Panc1 (cell line): Measurements from ENCODE around the gene SCYL3. TPM values are rescaled to one million over a fixed set of nuclear protein-coding genes. Genes with fewer than 3 reads are reported as not detected.

Source experiments
- ATAC-seq: fragments of 200-7000 bp; cut with Tn5 transposase; 2 replicates; pipeline ENCODE4 v1.9.1; 2020; ENCODE audit warnings: mild to moderate bottlenecking, moderate library complexity
- BruUV-seq: library from RNA; stranded (reverse); fragments of 400-500 nt; replicated peaks from 2 replicates; lab custom pipeline; 2021; lab: Mats Ljungman, UMichigan
- CTCF ChIA-PET: fragments of 300-600 bp; sonication (Branson Sonifier 250); formaldehyde crosslinking; loops from one replicate; lab custom pipeline; 2022; ENCODE audit warnings: antibody characterized with exemption; lab: Charles Lee
- POLR2A ChIA-PET: fragments of 300-600 bp; sonication (Branson Sonifier 250); formaldehyde crosslinking; loops from one replicate; lab custom pipeline; 2022; ENCODE audit warnings: antibody characterized with exemption; lab: Charles Lee
- DNase-seq: peaks from one replicate; pipeline ENCODE4 v3.0.0-alpha.2; 2010; ENCODE audit warnings: low read depth, low spot score
- H3K27ac ChIP-seq: 2 replicates; pipeline ENCODE4 v1.5.1; 2011; ENCODE audit warnings: mild to moderate bottlenecking, low read length, inconsistent platforms
- H3K27me3 ChIP-seq: fragments of 200-500 bp; sonication (Bioruptor generic); 2 replicates; pipeline ENCODE4 v1.6.0; 2014; ENCODE audit warnings: low read length, inconsistent platforms; ENCODE audit not compliant: control insufficient read depth, insufficient read depth
- H3K36me3 ChIP-seq: fragments of 200-500 bp; sonication (Bioruptor generic); 2 replicates; pipeline ENCODE4 v1.5.1; 2014; ENCODE audit warnings: inconsistent platforms, mild to moderate bottlenecking, low read length, moderate library complexity; ENCODE audit not compliant: control insufficient read depth, insufficient read depth
- H3K4me1 ChIP-seq: 2 replicates; pipeline ENCODE4 v1.5.1; 2011; ENCODE audit warnings: inconsistent platforms, mild to moderate bottlenecking, low read length, moderate library complexity; ENCODE audit not compliant: control insufficient read depth, insufficient read depth
- H3K4me3 ChIP-seq, 2 experiments: 2 replicates each; pipeline ENCODE4 v1.5.1; 2011 to 2012; ENCODE audit warnings: low read depth in 2 of 2, low read length in 2 of 2, mild to moderate bottlenecking in 2 of 2, inconsistent platforms in 1 of 2, moderate library complexity in 1 of 2
- H3K9me3 ChIP-seq: fragments of 200-500 bp; sonication (Bioruptor generic); 2 replicates; pipeline ENCODE4 v1.5.1; 2014; ENCODE audit warnings: low read depth, mild to moderate bottlenecking, inconsistent platforms, low read length, moderate library complexity; ENCODE audit not compliant: control insufficient read depth, insufficient read depth
- POLR2AphosphoS5 ChIP-seq: IDR thresholded peaks from 2 replicates; pipeline ENCODE4 v1.6.1; 2012; ENCODE audit warnings: mild to moderate bottlenecking, low read depth, low read length, moderate library complexity
- SIN3A ChIP-seq: IDR thresholded peaks from 2 replicates; pipeline ENCODE4 v1.6.1; 2012; ENCODE audit warnings: low read depth, mild to moderate bottlenecking, low read length, moderate library complexity, borderline replicate concordance; ENCODE audit not compliant: insufficient read depth
- TCF7L2 ChIP-seq: IDR thresholded peaks from 2 replicates; pipeline ENCODE4 v1.6.1; 2011; ENCODE audit warnings: mild to moderate bottlenecking, low read depth, low read length, inconsistent platforms
- in situ Hi-C: cut with HindIII; loops from 2 replicates; pipeline ENCODE4 v1.10.0; 2016; ENCODE audit warnings: low sequenced_read_pairs, low pct_unique_long_range_greater_than_20kb
- intact Hi-C: fragments of 100-400 bp; cut with micrococcal nuclease; formaldehyde crosslinking; loops from one replicate; pipeline ENCODE4 v1.10.0; 2022; ENCODE audit not compliant: unreplicated experiment
- total RNA-seq: library from RNA; stranded (reverse); gene quantifications from one replicate; pipeline ENCODE4 v1.2.1, GENCODE V29; 2021; ENCODE audit not compliant: unreplicated experiment
- TF ChIP-seq, protein P1 (sequence below): fragments of 450-650 bp; IDR thresholded peaks from 2 replicates; pipeline ENCODE4 v1.5.1; 2017; ENCODE audit warnings: mild to moderate bottlenecking
- TF ChIP-seq, protein P2 (sequence below), 2 experiments: IDR thresholded peaks; 2 replicates each; pipeline ENCODE4 v1.6.1; 2011 to 2012; ENCODE audit warnings: low read depth in 2 of 2, control low read depth in 1 of 2, low read length in 1 of 2, mild to moderate bottlenecking in 1 of 2, moderate library complexity in 1 of 2; ENCODE audit not compliant: insufficient read depth in 1 of 2

The SCYL3 gene
- total RNA-seq, 1 experiment from 2014 or later: 7.8 TPM

DNA sequence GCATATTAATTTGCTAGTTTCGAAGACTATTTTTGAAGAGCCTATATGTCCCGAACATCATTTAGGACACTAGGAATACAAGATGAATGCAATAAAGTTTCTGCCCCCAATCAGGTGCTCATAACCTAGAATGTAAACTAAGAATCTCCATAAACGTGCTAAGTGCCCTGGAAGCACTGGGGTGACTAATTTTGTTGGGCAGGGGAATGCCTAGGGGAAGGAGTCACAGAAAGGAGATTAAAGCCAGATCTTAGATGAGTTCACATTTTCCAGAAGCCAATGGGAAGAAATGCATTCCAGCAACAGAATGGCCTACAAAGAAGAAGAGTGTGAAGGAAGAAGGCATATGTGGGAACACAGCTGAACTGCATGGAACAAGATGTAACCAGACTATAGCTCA lies 19.5 kb downstream of the SCYL3 start:
- intact Hi-C loops (no loop called here), in situ Hi-C loops (no loop called here)
- Histone ChIP-seq H3K27me3 (no peaks in the 10 kb centered on the region), H3K9me3 (no peaks in the 10 kb centered on the region), H3K4me3 (no peak overlapping the region), H3K36me3 (peaks cover 22% of the 10 kb centered on the region), H3K4me1 (no peaks in the 10 kb centered on the region), H3K27ac (no peak overlapping the region)
- ATAC-seq (no peak), DNase-seq (no peak)
- TF ChIP-seq TCF7L2 (no peak), POLR2AphosphoS5 (no peak), SIN3A (no peak)
- TF ChIP-seq, protein P1, sequence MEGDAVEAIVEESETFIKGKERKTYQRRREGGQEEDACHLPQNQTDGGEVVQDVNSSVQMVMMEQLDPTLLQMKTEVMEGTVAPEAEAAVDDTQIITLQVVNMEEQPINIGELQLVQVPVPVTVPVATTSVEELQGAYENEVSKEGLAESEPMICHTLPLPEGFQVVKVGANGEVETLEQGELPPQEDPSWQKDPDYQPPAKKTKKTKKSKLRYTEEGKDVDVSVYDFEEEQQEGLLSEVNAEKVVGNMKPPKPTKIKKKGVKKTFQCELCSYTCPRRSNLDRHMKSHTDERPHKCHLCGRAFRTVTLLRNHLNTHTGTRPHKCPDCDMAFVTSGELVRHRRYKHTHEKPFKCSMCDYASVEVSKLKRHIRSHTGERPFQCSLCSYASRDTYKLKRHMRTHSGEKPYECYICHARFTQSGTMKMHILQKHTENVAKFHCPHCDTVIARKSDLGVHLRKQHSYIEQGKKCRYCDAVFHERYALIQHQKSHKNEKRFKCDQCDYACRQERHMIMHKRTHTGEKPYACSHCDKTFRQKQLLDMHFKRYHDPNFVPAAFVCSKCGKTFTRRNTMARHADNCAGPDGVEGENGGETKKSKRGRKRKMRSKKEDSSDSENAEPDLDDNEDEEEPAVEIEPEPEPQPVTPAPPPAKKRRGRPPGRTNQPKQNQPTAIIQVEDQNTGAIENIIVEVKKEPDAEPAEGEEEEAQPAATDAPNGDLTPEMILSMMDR: no peak
- TF ChIP-seq, protein P2, sequence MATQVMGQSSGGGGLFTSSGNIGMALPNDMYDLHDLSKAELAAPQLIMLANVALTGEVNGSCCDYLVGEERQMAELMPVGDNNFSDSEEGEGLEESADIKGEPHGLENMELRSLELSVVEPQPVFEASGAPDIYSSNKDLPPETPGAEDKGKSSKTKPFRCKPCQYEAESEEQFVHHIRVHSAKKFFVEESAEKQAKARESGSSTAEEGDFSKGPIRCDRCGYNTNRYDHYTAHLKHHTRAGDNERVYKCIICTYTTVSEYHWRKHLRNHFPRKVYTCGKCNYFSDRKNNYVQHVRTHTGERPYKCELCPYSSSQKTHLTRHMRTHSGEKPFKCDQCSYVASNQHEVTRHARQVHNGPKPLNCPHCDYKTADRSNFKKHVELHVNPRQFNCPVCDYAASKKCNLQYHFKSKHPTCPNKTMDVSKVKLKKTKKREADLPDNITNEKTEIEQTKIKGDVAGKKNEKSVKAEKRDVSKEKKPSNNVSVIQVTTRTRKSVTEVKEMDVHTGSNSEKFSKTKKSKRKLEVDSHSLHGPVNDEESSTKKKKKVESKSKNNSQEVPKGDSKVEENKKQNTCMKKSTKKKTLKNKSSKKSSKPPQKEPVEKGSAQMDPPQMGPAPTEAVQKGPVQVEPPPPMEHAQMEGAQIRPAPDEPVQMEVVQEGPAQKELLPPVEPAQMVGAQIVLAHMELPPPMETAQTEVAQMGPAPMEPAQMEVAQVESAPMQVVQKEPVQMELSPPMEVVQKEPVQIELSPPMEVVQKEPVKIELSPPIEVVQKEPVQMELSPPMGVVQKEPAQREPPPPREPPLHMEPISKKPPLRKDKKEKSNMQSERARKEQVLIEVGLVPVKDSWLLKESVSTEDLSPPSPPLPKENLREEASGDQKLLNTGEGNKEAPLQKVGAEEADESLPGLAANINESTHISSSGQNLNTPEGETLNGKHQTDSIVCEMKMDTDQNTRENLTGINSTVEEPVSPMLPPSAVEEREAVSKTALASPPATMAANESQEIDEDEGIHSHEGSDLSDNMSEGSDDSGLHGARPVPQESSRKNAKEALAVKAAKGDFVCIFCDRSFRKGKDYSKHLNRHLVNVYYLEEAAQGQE (IDR thresholded peaks at IDR 0.05; ENCODE audit: insufficient read depth in 1 of 2, low read depth in 2 of 2, low read length in 1 of 2): no peak
- no TSS peak for BruUV-seq
- POLR2A ChIA-PET: no interaction called here
- CTCF ChIA-PET: no interaction called here

DNA sequence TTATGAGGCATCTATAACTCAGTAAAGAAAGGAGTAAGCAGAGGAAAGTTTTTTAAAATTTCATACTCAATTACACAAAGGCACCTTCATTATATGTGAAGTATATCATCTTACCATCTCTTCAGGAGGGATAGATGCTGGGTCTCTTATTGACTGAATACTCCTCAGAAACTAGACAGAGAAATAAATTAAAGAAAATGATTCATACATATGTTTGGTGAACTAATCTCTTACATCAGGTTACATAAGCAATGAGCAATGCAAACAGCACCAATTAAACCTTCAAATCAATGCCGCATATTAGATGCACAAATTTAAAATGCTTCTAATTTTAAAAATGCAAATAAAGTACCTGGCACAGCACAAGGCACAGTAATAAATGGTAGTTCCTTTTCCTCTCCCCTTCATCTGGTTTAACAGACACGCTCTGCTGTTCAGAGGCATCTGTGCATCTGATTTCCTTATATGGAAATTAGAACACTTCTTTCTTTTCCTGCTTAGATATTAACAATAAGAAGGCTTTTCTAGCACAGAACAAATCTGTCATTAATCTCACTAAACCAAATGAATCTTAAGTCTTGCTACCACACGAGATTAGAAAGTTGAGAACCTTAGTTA lies 20.0 kb downstream of the SCYL3 start:
- in situ Hi-C loops: no loop called here
- no peaks in the 10 kb centered on the region for H3K4me1 ChIP-seq
- TF ChIP-seq, protein P1: no peak
- TF ChIP-seq SIN3A (no peak), TCF7L2 (no peak), POLR2AphosphoS5 (no peak)
- TF ChIP-seq, protein P2 (IDR thresholded peaks at IDR 0.05; ENCODE audit: insufficient read depth in 1 of 2, low read depth in 2 of 2, low read length in 1 of 2): no peak
- H3K9me3 ChIP-seq: no peaks in the 10 kb centered on the region
- H3K27me3 ChIP-seq: no peaks in the 10 kb centered on the region
- intact Hi-C loops: no loop called here
- H3K4me3 ChIP-seq: no peak overlapping the region
- no peak overlapping the region for H3K27ac ChIP-seq
- ATAC-seq: no peak
- H3K36me3 ChIP-seq: peaks cover 23% of the 10 kb centered on the region
- ChIA-PET CTCF (no interaction called here), POLR2A (no interaction called here)
- no peak for DNase-seq
- no TSS peak for BruUV-seq
